ENCODE data around the gene RHOC.
A peak's percentile ranks its signal among the peaks of the same experiment; 100 is the strongest.

The RHOC gene

GRCh38 chr1:112674440-112674985, 32.4 kb downstream of the RHOC start, which contains the start of gene MOV10 (continued):
- TF ChIP-seq ZNF501 (tag by site-specific recombination; IDR thresholded peaks at IDR 0.05) (peak; percentile 93), ZNF221 (tag by site-specific recombination; IDR thresholded peaks at IDR 0.05; ENCODE audit: borderline replicate concordance) (no peak), PBX3 (CRISPR knock-in tag; IDR thresholded peaks at IDR 0.05) (no peak), ZNF514 (tag by site-specific recombination; IDR thresholded peaks at IDR 0.05) (no peak), ZNF423 (tag by site-specific recombination; IDR thresholded peaks at IDR 0.05) (no peak), ZNF639 (tag by site-specific recombination; IDR thresholded peaks at IDR 0.05) (peak; percentile 70; the same call in 1 of the 2 replicates), ZNF624 (tag by site-specific recombination; IDR thresholded peaks at IDR 0.05) (no peak), KLF8 (tag by site-specific recombination; IDR thresholded peaks at IDR 0.05) (peak; percentile 89), ZNF184 (tag by site-specific recombination; IDR thresholded peaks at IDR 0.05) (no peak), ZNF140 (tag by site-specific recombination; IDR thresholded peaks at IDR 0.05) (no peak), ZSCAN30 (tag by site-specific recombination; IDR thresholded peaks at IDR 0.05) (peak; percentile 27), ZFP41 (tag by site-specific recombination; IDR thresholded peaks at IDR 0.05; ENCODE audit: borderline replicate concordance) (no peak), ZFP37 (tag by site-specific recombination; IDR thresholded peaks at IDR 0.05) (peak; percentile 90), ZNF473 (tag by site-specific recombination; IDR thresholded peaks at IDR 0.05) (no peak), ZNF518A (tag by site-specific recombination; conservative IDR thresholded peaks at IDR 0.05; ENCODE audit: low read depth) (no peak), ZNF596 (tag by site-specific recombination; IDR thresholded peaks at IDR 0.05) (no peak), ZNF530 (tag by site-specific recombination; IDR thresholded peaks at IDR 0.05; ENCODE audit: low read depth) (no peak), ZNF626 (tag by site-specific recombination; IDR thresholded peaks at IDR 0.05) (no peak), RBAK (tag by site-specific recombination; IDR thresholded peaks at IDR 0.05) (no peak), ZNF555 (tag by site-specific recombination; conservative IDR thresholded peaks at IDR 0.05) (no peak), ZBTB44 (tag by site-specific recombination; IDR thresholded peaks at IDR 0.05) (no peak), ZNF677 (tag by site-specific recombination; IDR thresholded peaks at IDR 0.05) (no peak), ZNF114 (tag by site-specific recombination; IDR thresholded peaks at IDR 0.05) (no peak), ZNF138 (tag by site-specific recombination; IDR thresholded peaks at IDR 0.05; ENCODE audit: borderline replicate concordance) (no peak), SCRT2 (tag by site-specific recombination; IDR thresholded peaks at IDR 0.05) (no peak), KLF16 (tag by site-specific recombination; IDR thresholded peaks at IDR 0.05) (peak; percentile 89), ZNF169 (tag by site-specific recombination; IDR thresholded peaks at IDR 0.05) (no peak), ZBTB8A (tag by site-specific recombination; IDR thresholded peaks at IDR 0.05) (peak; percentile 66), KLF7 (tag by site-specific recombination; IDR thresholded peaks at IDR 0.05; ENCODE audit: borderline replicate concordance) (peak; percentile 63; the same call in 1 of the 2 replicates), GLIS2 (tag by site-specific recombination; IDR thresholded peaks at IDR 0.05) (peak; percentile 88), KLF9 (tag by site-specific recombination; IDR thresholded peaks at IDR 0.05; ENCODE audit: low read depth) (peak; percentile 80), ZNF155 (tag by site-specific recombination; IDR thresholded peaks at IDR 0.05) (no peak), SCRT1 (tag by site-specific recombination; IDR thresholded peaks at IDR 0.05; ENCODE audit: borderline replicate concordance) (no peak), ZNF175 (tag by site-specific recombination; IDR thresholded peaks at IDR 0.05) (no peak)

Data from HEK293 (cell line).